K562 (cell line): Measurements from ENCODE around the gene HMBS. TPM values are rescaled to one million over a fixed set of nuclear protein-coding genes. Genes with fewer than 3 reads are reported as not detected.

Experiments
- ATAC-seq: fragments of 200-7000 bp; cut with Tn5 transposase; 3 replicates; pipeline ENCODE4 v1.9.1; 2020; ENCODE audit warnings: moderate library complexity
- BruUV-seq: library from RNA; stranded (reverse); fragments of 400-500 nt; replicated peaks from 2 replicates; lab custom pipeline; 2021; lab: Mats Ljungman, UMichigan
- CTCF ChIA-PET: fragments of 300-600 bp; formaldehyde crosslinking; extraction: SDS; loops from one replicate; lab custom pipeline; 2021; ENCODE audit warnings: low intra/inter-chr PET ratio; lab: Yijun Ruan, JAX
- POLR2A ChIA-PET: fragments of 300-600, 350-650 bp; sonication (Branson Sonifier 250); formaldehyde crosslinking; extraction: SDS; loops from one replicate; lab custom pipeline; 2021; ENCODE audit warnings: antibody characterized with exemption, inconsistent platforms; lab: Yijun Ruan, JAX
- DNase-seq, 4 experiments: peaks; one replicate each; pipeline versions ENCODE4 v3.0.0 to v3.0.0-alpha.2; 2011 to 2018; ENCODE audit warnings: low spot score in 3 of 4, mixed read lengths in 3 of 4; ENCODE audit errors: extremely low read depth in 1 of 4
- FAIRE-seq: peaks from 2 replicates; lab custom pipeline; 2011; peaks lifted over from hg19 to GRCh38; lab: Jason Lieb, UNC
- H2AFZ ChIP-seq: 2 replicates; pipeline ENCODE4 v1.6.0; 2011; ENCODE audit warnings: low read depth, low read length, control low read depth, inconsistent platforms
- H3K27ac ChIP-seq: fragments of 200-600 bp; 3 replicates; pipeline ENCODE4 v1.8.0; 2011; ENCODE audit warnings: low read depth, mild to moderate bottlenecking, control low read depth, inconsistent platforms, low read length, moderate library complexity, mixed read lengths; ENCODE audit errors: extremely low read depth
- H3K27me3 ChIP-seq, 2 experiments: fragments of 300-600 bp in 1 of 2; 2 replicates in 1 of 2; 3 replicates in 1 of 2; pipeline versions ENCODE4 v1.6.0 to v1.8.0; 2011; ENCODE audit warnings: inconsistent platforms in 2 of 2, low read length in 2 of 2, mild to moderate bottlenecking in 1 of 2, mixed read lengths in 1 of 2, moderate library complexity in 1 of 2; ENCODE audit not compliant: control insufficient read depth in 2 of 2, insufficient read depth in 2 of 2
- H3K36me3 ChIP-seq: fragments of 300-600 bp; 3 replicates; pipeline ENCODE4 v1.8.0; 2011; ENCODE audit warnings: mild to moderate bottlenecking, low read length, inconsistent platforms; ENCODE audit not compliant: control insufficient read depth, insufficient read depth
- H3K4me1 ChIP-seq, 2 experiments: fragments of 200-600 bp in 1 of 2; replicated peaks in 1 of 2; 2 replicates in 1 of 2; 3 replicates in 1 of 2; pipeline versions ENCODE4 v1.5.1 to v1.8.0; 2011; ENCODE audit warnings: inconsistent platforms in 2 of 2, low read length in 2 of 2, mild to moderate bottlenecking in 1 of 2, mixed read lengths in 1 of 2, moderate library complexity in 1 of 2; ENCODE audit not compliant: control insufficient read depth in 2 of 2, insufficient read depth in 2 of 2
- H3K4me2 ChIP-seq: 2 replicates; pipeline ENCODE4 v1.6.1; 2011; ENCODE audit warnings: low read length, control low read depth, inconsistent platforms, mixed read lengths; ENCODE audit not compliant: insufficient read depth
- H3K4me3 ChIP-seq: fragments of 200-600 bp; sonication (generic), shearing (Covaris generic); 2 replicates; pipeline ENCODE4 v1.5.1; 2016; ENCODE audit warnings: control low read depth, inconsistent platforms
- H3K79me2 ChIP-seq: fragments of 200-600 bp; 3 replicates; pipeline ENCODE4 v1.8.0; 2011; ENCODE audit warnings: low read length, inconsistent platforms; ENCODE audit not compliant: control insufficient read depth, insufficient read depth
- H3K9ac ChIP-seq, 2 experiments: 2 replicates each; pipeline versions ENCODE4 v1.6.0 to v1.6.1; 2011; ENCODE audit warnings: low read depth in 2 of 2, low read length in 2 of 2, control low read depth in 1 of 2, inconsistent platforms in 1 of 2, mild to moderate bottlenecking in 1 of 2, mixed read lengths in 1 of 2; ENCODE audit not compliant: insufficient read depth in 1 of 2
- H3K9me1 ChIP-seq: one replicate; pipeline ENCODE4 v1.6.0; 2011; ENCODE audit warnings: inconsistent platforms, mild to moderate bottlenecking, low read length, moderate library complexity; ENCODE audit not compliant: control insufficient read depth, insufficient read depth
- H3K9me3 ChIP-seq: replicated peaks from 2 replicates; pipeline ENCODE4 v1.5.1; 2011; ENCODE audit warnings: low read depth, low read length, inconsistent platforms; ENCODE audit not compliant: control insufficient read depth, insufficient read depth
- H4K20me1 ChIP-seq: replicated peaks from 2 replicates; pipeline ENCODE4 v1.6.1; 2011; ENCODE audit warnings: low read length, inconsistent platforms, mixed read lengths; ENCODE audit not compliant: control insufficient read depth, insufficient read depth
- PRDM10 ChIP-seq: fragments of 450-650 bp; IDR thresholded peaks from 2 replicates; pipeline ENCODE4 v1.6.1; 2018; ENCODE audit not compliant: partially characterized antibody
- RBFOX2 ChIP-seq: fragments of 200-400 bp; formaldehyde crosslinking; IDR thresholded peaks from 2 replicates; pipeline ENCODE4 v1.6.1; 2017; ENCODE audit warnings: low read depth, mild to moderate bottlenecking, low read length, moderate library complexity
- SAFB2 ChIP-seq: fragments of 200-400 bp; formaldehyde crosslinking; IDR thresholded peaks from 2 replicates; pipeline ENCODE4 v1.6.1; 2018; ENCODE audit warnings: borderline replicate concordance, low read length, low read depth, moderate library complexity; ENCODE audit not compliant: severe bottlenecking
- ZNF146 ChIP-seq: IDR thresholded peaks from one replicate; pipeline ENCODE4 v1.6.1; 2018; ENCODE audit warnings: missing compliant biosample characterization; ENCODE audit not compliant: unreplicated experiment
- ZNF785 ChIP-seq: fragments of 250-450 bp; sonication (Bioruptor Pico); IDR thresholded peaks from 2 replicates; pipeline ENCODE4 v1.4.0; 2020; ENCODE audit warnings: mild to moderate bottlenecking
- WGBS: fragments of 100-300 bp; shearing (Covaris generic); methylation state at CpG from one replicate; pipeline ENCODE4 v1.1.6; 2016; ENCODE audit warnings: low coverage, mixed read lengths; ENCODE audit not compliant: insufficient coverage; ENCODE audit errors: missing lambda C conversion rate; 5-methylcytosine and 5-hydroxymethylcytosine counted together
- in situ Hi-C: fragments of 300-500 bp; cut with MboI; formaldehyde crosslinking; loops from 4 replicates; pipeline ENCODE4 v1.15.0; 2018; ENCODE audit warnings: inconsistent platforms, mixed read lengths
- intact Hi-C: fragments of 100-400 bp; cut with micrococcal nuclease; formaldehyde crosslinking; loops from 2 replicates; pipeline ENCODE4 v1.14.2; 2022
- polyA plus RNA-seq, 8 experiments: library from polyadenylated mRNA; depleted of rRNA in 4 of 8; stranded (reverse) in 5 of 8; unstranded in 3 of 8; fragments of >200 nt; fragmentation: Nextera tagmentation in 2 of 8; fragmentation: Illumina TruSeq in 1 of 8; extraction: Ambion mirVana in 2 of 8; extraction: Trizol in 1 of 8; gene quantifications; 2 replicates each; pipeline versions ENCODE4 v1.2.1 to v1.2.3, GENCODE V29; 2011 to 2014; ENCODE audit warnings: inconsistent platforms in 1 of 8, missing spikeins in 1 of 8
- total RNA-seq, 7 experiments: library from RNA; depleted of rRNA in 6 of 7; stranded (reverse); fragments of >200 nt in 6 of 7; fragmentation: Illumina TruSeq in 2 of 7; extraction: Trizol in 2 of 7; gene quantifications; 2 replicates each; pipeline versions ENCODE4 v1.2.1 to v1.2.3, GENCODE V29; 2011 to 2021; ENCODE audit warnings: low replicate concordance in 1 of 7

HMBS gene
- total and polyA plus RNA-seq, 9 of the 15 experiments (the other 6 are each of a cell fraction or from before 2014, with no cell fraction given): 56.9 to 385 (median 286) TPM

- ATAC-seq (no peak), DNase-seq (no peak), FAIRE-seq (no peak)
- CTCF ChIA-PET: no interaction called here
- Histone ChIP-seq H3K4me1 (peaks cover 0 to 4% of the 10 kb centered on the region in 2 experiments; a peak in 1 of 5 replicates), H2AFZ (no peak overlapping the region), H3K27ac (no peak overlapping the region), H3K4me3 (no peak overlapping the region), H3K9me1 (no peaks in the 10 kb centered on the region), H3K79me2 (no peaks in the 10 kb centered on the region), H3K27me3 (no peaks in the 10 kb centered on the region), H3K9me3 (no peaks in the 10 kb centered on the region), H4K20me1 (no peaks in the 10 kb centered on the region), H3K4me2 (no peak overlapping the region), H3K36me3 (peaks cover 71% of the 10 kb centered on the region), H3K9ac (no peak overlapping the region)
- intact Hi-C loops (no loop called here), in situ Hi-C loops (no loop called here)
- POLR2A ChIA-PET: interaction anchor here (0.6 to 2.1 kb wide), 7 partner anchors 8 to 22 kb away, joined by 3 to 12 read pairs (median 5); partner anchors contain the start of gene VPS11
- BruUV-seq: no TSS peak
- 86% methylated on average over 18 of the region's 19 CpGs for WGBS
- 0 out of 2 replicates have a peak, but pooled peaks have one; percentile 27 for TF ChIP-seq RBFOX2
- TF ChIP-seq ZNF785: no peak
- no peak for TF ChIP-seq SAFB2
Measured at GRCh38 chr11:119078675-119079420, 5.8 kb upstream of the HMBS start.

- in situ Hi-C loops: no loop called here
- BruUV-seq: no TSS peak
- CTCF ChIA-PET: no interaction called here
- H3K27ac ChIP-seq: no peak overlapping the region; the same call in 2 of the 3 replicates
- FAIRE-seq: no peak
- no peak for ATAC-seq
- 65% methylated on average over 7 of the region's 7 CpGs for WGBS
- no peaks in the 10 kb centered on the region for H3K9me3 ChIP-seq
- H3K4me3 ChIP-seq: no peak overlapping the region
- intact Hi-C loops: no loop called here
- H3K9me1 ChIP-seq: no peaks in the 10 kb centered on the region
- H3K36me3 ChIP-seq: peaks cover 59% of the 10 kb centered on the region; the same call in 2 of the 3 replicates
- POLR2A ChIA-PET: interaction anchor here (0.6 to 2.5 kb wide), 8 partner anchors 7 to 75 kb away, joined by 3 to 17 read pairs (median 3); no protein-coding TSS in a partner anchor
- peaks cover 17% of the 10 kb centered on the region for H3K79me2 ChIP-seq
- 0 out of 4 replicates have a peak overlapping the region, but pooled peaks of 1 of the 2 experiments have one; percentile 36 for H3K9ac ChIP-seq
- no peak overlapping the region for H2AFZ ChIP-seq
- H4K20me1 ChIP-seq: no peaks in the 10 kb centered on the region
- no peaks in the 10 kb centered on the region for H3K27me3 ChIP-seq
- peak; percentile 16 for TF ChIP-seq PRDM10
- TF ChIP-seq ZNF146 (CRISPR knock-in tag): no peak
- TF ChIP-seq, all 486 proteins: peak for 1
- no peak overlapping the region for H3K4me2 ChIP-seq
- H3K4me1 ChIP-seq: peaks cover 11 to 18% of the 10 kb centered on the region in 2 experiments; a peak in 3 of 5 replicates
- DNase-seq: no peak
Measured at GRCh38 chr11:119081682-119082260, 2.9 kb upstream of the HMBS start.
